K562 (cell line): ENCODE measurements around the gene MRPL10. TPM values are rescaled to one million over a fixed set of nuclear protein-coding genes. Genes with fewer than 3 reads are reported as not detected.

Experiments
- ARHGAP35 ChIP-seq: fragments of 450-650 bp; IDR thresholded peaks from 2 replicates; pipeline ENCODE4 v1.6.1; 2018; ENCODE audit not compliant: partially characterized antibody
- ARID2 ChIP-seq: fragments of 450-650 bp; IDR thresholded peaks from 2 replicates; pipeline ENCODE4 v1.6.1; 2017; ENCODE audit warnings: antibody characterized with exemption, mild to moderate bottlenecking
- BCLAF1 ChIP-seq, 2 experiments: fragments of 450-650 bp in 1 of 2; IDR thresholded peaks; 2 replicates each; pipeline ENCODE4 v1.6.1; 2011 to 2017; ENCODE audit warnings: low read depth in 2 of 2, antibody characterized with exemption in 1 of 2, borderline replicate concordance in 1 of 2, low read length in 1 of 2, mild to moderate bottlenecking in 1 of 2, mixed read lengths in 1 of 2; ENCODE audit not compliant: control insufficient read depth in 1 of 2
- CAMTA2 ChIP-seq: fragments of 250-450 bp; sonication (Bioruptor Pico); conservative IDR thresholded peaks from 2 replicates; pipeline ENCODE4 v1.5.1; 2022
- CTCF ChIP-seq, 3 experiments: IDR thresholded peaks in 2 of 3; conservative IDR thresholded peaks in 1 of 3; 2 replicates each; pipeline ENCODE4 v1.5.1; 2011 to 2012; ENCODE audit warnings: low read length in 3 of 3, mild to moderate bottlenecking in 3 of 3, control low read depth in 2 of 3, improper control_type of control experiment in 1 of 3, inconsistent platforms in 1 of 3, low read depth in 1 of 3, mixed read lengths in 1 of 3, moderate library complexity in 1 of 3; ENCODE audit not compliant: insufficient read depth in 2 of 3
- EGR1 ChIP-seq: fragments of 450-650 bp; conservative IDR thresholded peaks from 2 replicates; pipeline ENCODE4 v1.6.1; 2017; ENCODE audit warnings: mild to moderate bottlenecking
- EHMT2 ChIP-seq: fragments of 450-650 bp; IDR thresholded peaks from 2 replicates; pipeline ENCODE4 v1.6.1; 2018; ENCODE audit warnings: antibody characterized with exemption
- GATAD2A ChIP-seq: fragments of 450-650 bp; IDR thresholded peaks from 2 replicates; pipeline ENCODE4 v1.6.1; 2017
- MTA1 ChIP-seq: fragments of 450-650 bp; IDR thresholded peaks from 2 replicates; pipeline ENCODE4 v1.6.1; 2017; ENCODE audit warnings: borderline replicate concordance
- OTX1 ChIP-seq: fragments of 450-650 bp; formaldehyde crosslinking; IDR thresholded peaks from 2 replicates; pipeline ENCODE4 v1.4.0; 2022; ENCODE audit warnings: mild to moderate bottlenecking
- SPI1 ChIP-seq: IDR thresholded peaks from 2 replicates; pipeline ENCODE4 v1.6.1; 2011; ENCODE audit warnings: low read depth, low read length, control low read depth, borderline replicate concordance
- TCF15 ChIP-seq: fragments of 250-450 bp; sonication (Bioruptor Pico); IDR thresholded peaks from 2 replicates; pipeline ENCODE4 v1.8.0; 2022; ENCODE audit warnings: moderate library complexity, mild to moderate bottlenecking, inconsistent platforms
- THRB ChIP-seq: fragments of 450-650 bp; formaldehyde crosslinking; conservative IDR thresholded peaks from 2 replicates; pipeline ENCODE4 v1.4.0; 2022; ENCODE audit warnings: mild to moderate bottlenecking, missing genetic modification characterization
- ZBTB2 ChIP-seq: fragments of 450-650 bp; IDR thresholded peaks from 2 replicates; pipeline ENCODE4 v1.6.1; 2016; ENCODE audit warnings: antibody characterized with exemption
- ZNF263 ChIP-seq: sonication (generic); formaldehyde crosslinking; IDR thresholded peaks from 2 replicates; pipeline ENCODE4 v1.8.0; 2022; ENCODE audit warnings: mild to moderate bottlenecking, missing genetic modification reagents, borderline replicate concordance
- ZNF512 ChIP-seq: IDR thresholded peaks from 2 replicates; pipeline ENCODE4 v1.6.1; 2016; ENCODE audit warnings: missing genetic modification characterization, missing compliant biosample characterization
- polyA plus RNA-seq, 8 experiments: library from polyadenylated mRNA; depleted of rRNA in 4 of 8; stranded (reverse) in 5 of 8; unstranded in 3 of 8; fragments of >200 nt; fragmentation: Nextera tagmentation in 2 of 8; fragmentation: Illumina TruSeq in 1 of 8; extraction: Ambion mirVana in 2 of 8; extraction: Trizol in 1 of 8; gene quantifications; 2 replicates each; pipeline versions ENCODE4 v1.2.1 to v1.2.3, GENCODE V29; 2011 to 2014; ENCODE audit warnings: inconsistent platforms in 1 of 8, missing spikeins in 1 of 8
- total RNA-seq, 7 experiments: library from RNA; depleted of rRNA in 6 of 7; stranded (reverse); fragments of >200 nt in 6 of 7; fragmentation: Illumina TruSeq in 2 of 7; extraction: Trizol in 2 of 7; gene quantifications; 2 replicates each; pipeline versions ENCODE4 v1.2.1 to v1.2.3, GENCODE V29; 2011 to 2021; ENCODE audit warnings: low replicate concordance in 1 of 7

The MRPL10 gene
- total and polyA plus RNA-seq, 9 of the 15 experiments (the other 6 are each of a cell fraction or from before 2014, with no cell fraction given), result 27.8 to 105 (median 67.3) TPM

- TF ChIP-seq BCLAF1 (IDR thresholded peaks at IDR 0.05; ENCODE audit: borderline replicate concordance in 1 of 2, control insufficient read depth in 1 of 2, low read depth in 2 of 2, low read length in 1 of 2) (peak in 1 of 2 experiments; percentile 16; a peak in 1 of 4 replicates), OTX1 (CRISPR knock-in tag) (peak; percentile 48; the same call in 1 of the 2 replicates), ZNF263 (peak; percentile 76), CAMTA2 (CRISPR knock-in tag) (no peak), GATAD2A (0 out of 2 replicates have a peak, but pooled peaks have one; percentile 43), ARHGAP35 (peak; percentile 31), TCF15 (no peak), MTA1 (peak; percentile 86), ZBTB2 (0 out of 2 replicates have a peak, but pooled peaks have one; percentile 37), ARID2 (0 out of 2 replicates have a peak, but pooled peaks have one; percentile 17), CTCF (IDR thresholded peaks at IDR 0.05 in 2 of 3, conservative IDR thresholded peaks at IDR 0.05 in 1 of 3; ENCODE audit: insufficient read depth in 2 of 3, low read depth in 1 of 3, low read length in 3 of 3) (no peak), ZNF512 (tag) (peak; percentile 97), EHMT2 (peak; percentile 54; the same call in 1 of the 2 replicates), THRB (CRISPR knock-in tag) (peak; percentile 66; the same call in 1 of the 2 replicates), SPI1 (peak; percentile 42; the same call in 1 of the 2 replicates), EGR1 (peak; percentile 75)
These were observed 42.1 kb upstream of the MRPL10 start (continued) for GRCh38 chr17:47873200-47874090.
